Epithelial cell of esophagus (primary cell): ENCODE results near the gene FRMPD1.

Experiments used
- DNase-seq: peaks from one replicate; pipeline ENCODE4 v3.0.0; 2010; ENCODE audit warnings: low read depth
- H3K4me3 ChIP-seq: 2 replicates; pipeline ENCODE4 v1.5.1; 2011; ENCODE audit warnings: mild to moderate bottlenecking, low read length, control low read depth
- CTCF ChIP-seq: IDR thresholded peaks from 2 replicates; pipeline ENCODE4 v1.5.1; 2011; ENCODE audit warnings: low read depth, mild to moderate bottlenecking, low read length, control low read depth, inconsistent platforms; ENCODE audit not compliant: insufficient read depth; ENCODE audit errors: missing control alignments

The FRMPD1 gene

GRCh38 chr9:37640246-37640645 lies 10.5 kb upstream of the FRMPD1 start:
- DNase-seq, result no peak
- H3K4me3 ChIP-seq, result no peak overlapping the region
- TF ChIP-seq CTCF, result no peak

- no peak overlapping the region for H3K4me3 ChIP-seq
- DNase-seq, result no peak
- TF ChIP-seq CTCF, result no peak
These were observed 9.4 kb upstream of the FRMPD1 start for GRCh38 chr9:37641331-37641730.

- no peak for TF ChIP-seq CTCF
- no peak for DNase-seq
- no peak overlapping the region for H3K4me3 ChIP-seq
These were observed 7.5 kb upstream of the FRMPD1 start for GRCh38 chr9:37643214-37643613.

GRCh38 chr9:37645903-37646506 lies 4.7 kb upstream of the FRMPD1 start:
- no peak overlapping the region for H3K4me3 ChIP-seq
- no peak for TF ChIP-seq CTCF
- no peak for DNase-seq

GRCh38 chr9:37650299-37650872 lies 368 bp upstream of the FRMPD1 start:
- no peak overlapping the region for H3K4me3 ChIP-seq
- no peak for TF ChIP-seq CTCF
- no peak for DNase-seq

DNA sequence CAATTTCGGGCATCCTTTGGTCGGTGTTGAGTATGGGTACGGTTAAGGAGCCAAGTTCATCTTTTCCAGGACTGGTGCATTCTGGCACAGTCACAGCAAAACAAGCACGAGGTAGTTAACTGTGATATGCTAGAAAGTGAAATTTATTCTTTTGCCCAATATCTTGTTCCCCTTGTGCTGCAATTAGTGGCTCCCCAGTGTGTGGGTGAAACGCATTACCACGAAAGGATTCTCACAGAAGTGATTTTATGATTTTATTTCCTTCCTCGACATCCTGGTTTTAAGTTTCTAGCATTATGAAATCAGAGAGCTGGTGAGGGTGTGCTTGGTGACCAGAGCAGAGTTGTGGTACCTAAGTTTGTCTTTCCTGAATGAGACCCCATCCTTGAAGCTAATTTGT lies 1.5 kb downstream of the FRMPD1 start:
- H3K4me3 ChIP-seq, result no peak overlapping the region
- TF ChIP-seq CTCF, result no peak
- DNase-seq, result no peak

- no peak overlapping the region for H3K4me3 ChIP-seq
- TF ChIP-seq CTCF, result no peak
- DNase-seq, result no peak
These were observed 2.6 kb downstream of the FRMPD1 start for GRCh38 chr9:37653385-37653784.
